IPS-18c (cell line): Measurements from ENCODE around the gene DUS3L.
"Not testable (repeated sequence)": the region's sequence is repeated elsewhere in the genome, so short reads cannot be mapped to it uniquely, and the experiment has no call there.

Experiments
- H3K4me3 ChIP-seq: 2 replicates; pipeline ENCODE4 v1.7.0; 2013; ENCODE audit warnings: low read depth, mild to moderate bottlenecking, low read length, moderate library complexity; ENCODE audit not compliant: insufficient read depth
- H3K9me3 ChIP-seq: one replicate; pipeline ENCODE4 v1.6.1; 2013; ENCODE audit warnings: mild to moderate bottlenecking, low read length, moderate library complexity; ENCODE audit not compliant: control insufficient read depth, insufficient read depth

The DUS3L gene

DNA sequence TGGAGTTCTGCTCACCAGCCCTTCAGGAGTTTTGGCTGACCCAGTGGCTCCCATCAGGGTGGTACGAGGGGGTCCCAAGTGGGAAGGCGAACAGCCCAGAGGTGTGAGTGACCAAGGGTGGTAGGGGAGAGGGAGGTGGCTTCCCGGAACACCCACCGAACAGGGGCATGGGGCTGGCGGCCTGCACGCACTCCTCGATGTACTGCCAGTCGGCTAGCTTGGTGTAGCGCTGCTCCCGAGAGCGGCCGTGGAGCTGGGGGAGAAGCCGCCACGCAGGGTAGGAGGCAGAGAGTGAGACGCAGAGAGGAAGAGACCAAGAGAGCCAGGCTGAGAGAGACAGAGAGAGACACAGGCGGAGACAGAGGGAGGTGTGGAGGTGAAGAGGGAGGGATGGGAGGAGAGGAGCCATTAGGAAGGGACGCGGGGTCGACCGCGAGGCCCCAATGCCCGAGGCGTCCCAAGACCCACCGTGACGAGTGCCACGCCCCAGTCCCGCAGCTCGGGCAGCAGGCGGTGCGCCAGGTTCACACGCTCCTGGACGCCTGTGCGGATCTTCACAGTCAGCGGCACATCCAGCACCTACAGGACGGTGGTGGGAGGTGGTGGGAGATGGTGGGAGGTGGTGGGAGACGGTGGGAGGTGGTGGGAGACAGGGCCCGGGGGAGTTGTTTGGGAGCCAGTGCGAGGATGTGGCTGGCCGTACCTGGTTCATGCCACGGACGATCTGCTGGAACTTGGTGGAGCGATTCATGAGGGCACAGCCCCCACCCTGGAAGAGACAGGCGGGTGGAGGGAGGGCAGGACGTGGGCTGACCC, 4.2 kb downstream of the DUS3L start:
- Histone ChIP-seq H3K4me3 (no peak overlapping the region), H3K9me3 (no peaks in the 10 kb centered on the region)

- Histone ChIP-seq H3K4me3 (no peak overlapping the region; the same call in 1 of the 2 replicates), H3K9me3 (no peaks in the 10 kb centered on the region)
These were observed 5.5 kb downstream of the DUS3L start for GRCh38 chr19:5785423-5785822.

DNA sequence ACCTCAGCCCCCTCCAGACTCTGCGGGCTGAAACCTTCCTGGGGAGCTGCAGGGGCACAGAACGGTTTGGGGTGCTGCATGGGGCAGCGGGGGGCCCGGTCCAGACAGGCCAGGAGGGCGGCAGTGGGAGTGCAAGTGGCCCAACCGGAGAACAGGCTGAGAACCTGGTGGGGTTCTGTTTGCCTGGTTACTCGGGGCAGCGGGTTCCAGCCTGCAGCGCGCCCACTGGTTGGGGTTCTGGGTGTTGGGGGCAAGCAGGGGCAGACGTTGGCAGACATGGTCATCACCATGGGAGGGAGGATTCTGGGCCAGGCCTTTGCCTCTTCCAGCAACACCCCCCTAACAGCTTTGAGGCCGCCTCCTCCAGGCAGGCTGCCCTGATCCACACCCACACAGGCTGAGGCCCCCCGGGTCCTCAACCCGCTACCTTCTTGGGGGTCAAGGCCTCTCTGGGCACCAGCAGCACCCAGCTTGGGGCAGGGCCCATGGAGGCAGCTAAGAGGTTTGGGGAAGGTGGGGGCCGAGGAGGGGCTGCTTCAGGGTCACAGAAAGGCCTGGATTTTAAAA, 6.3 kb downstream of the DUS3L start, which contains the start of gene PRR22:
Gene PRR22, minus strand, starts transcription at position 166 of the 567 bp plus-strand sequence. Its CDS starts 86 bp downstream, at position 80.
- H3K9me3 ChIP-seq, result peaks cover 2% of the 10 kb centered on the region
- no peak within 1 kb of the TSS; the same call in 1 of the 2 replicates for H3K4me3 ChIP-seq

DNA sequence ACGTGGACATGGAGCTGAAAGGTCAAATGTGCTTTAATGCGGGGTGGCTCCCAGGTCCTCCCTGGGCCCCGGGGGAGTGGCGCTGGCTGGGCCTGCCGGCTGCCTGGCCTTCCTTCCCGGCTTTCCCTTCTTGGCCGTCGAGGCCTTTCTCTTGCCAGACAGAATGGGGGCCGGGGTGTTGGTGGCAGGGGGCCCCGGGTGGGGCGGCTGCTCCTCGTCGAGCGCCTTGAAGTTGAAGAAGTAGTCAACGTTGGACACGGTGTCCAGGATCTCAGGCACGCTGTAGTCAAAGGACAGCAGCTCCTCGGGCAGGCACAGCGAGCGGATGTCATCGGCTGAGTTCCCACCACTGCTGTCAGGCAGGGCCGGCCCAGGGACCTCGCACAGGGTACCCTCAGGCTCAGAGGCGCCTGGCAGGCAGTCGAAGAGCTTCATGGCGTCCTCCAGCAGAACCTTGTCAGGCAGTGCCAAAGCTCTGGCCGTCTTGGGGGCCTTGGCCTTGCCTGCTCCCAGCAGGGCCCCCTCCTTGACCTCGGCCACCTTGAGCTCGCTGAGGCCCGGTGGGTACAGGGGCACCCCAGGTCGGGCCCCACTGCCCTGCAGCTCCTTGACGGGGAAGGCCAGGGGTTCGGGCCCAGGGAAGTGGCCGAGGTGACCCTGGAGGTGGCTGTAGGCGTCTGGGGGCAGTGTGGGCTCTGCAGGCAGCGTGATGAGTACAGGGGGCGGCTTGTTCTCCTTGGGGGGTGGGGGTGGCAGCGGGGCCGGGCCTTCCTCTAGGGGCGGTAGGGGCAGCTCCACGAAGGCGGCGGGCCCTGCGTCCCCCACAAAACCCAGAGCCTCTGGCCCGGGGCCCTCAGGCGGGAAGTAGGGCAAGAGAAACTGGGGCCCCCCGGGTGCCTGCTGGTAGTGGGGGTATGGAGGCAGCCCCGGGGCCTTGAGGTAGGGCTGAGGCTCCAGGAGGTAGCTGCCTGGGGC, 7.7 kb downstream of the DUS3L start:
- Histone ChIP-seq H3K9me3 (peaks cover 2% of the 10 kb centered on the region), H3K4me3 (no peak overlapping the region)

DNA sequence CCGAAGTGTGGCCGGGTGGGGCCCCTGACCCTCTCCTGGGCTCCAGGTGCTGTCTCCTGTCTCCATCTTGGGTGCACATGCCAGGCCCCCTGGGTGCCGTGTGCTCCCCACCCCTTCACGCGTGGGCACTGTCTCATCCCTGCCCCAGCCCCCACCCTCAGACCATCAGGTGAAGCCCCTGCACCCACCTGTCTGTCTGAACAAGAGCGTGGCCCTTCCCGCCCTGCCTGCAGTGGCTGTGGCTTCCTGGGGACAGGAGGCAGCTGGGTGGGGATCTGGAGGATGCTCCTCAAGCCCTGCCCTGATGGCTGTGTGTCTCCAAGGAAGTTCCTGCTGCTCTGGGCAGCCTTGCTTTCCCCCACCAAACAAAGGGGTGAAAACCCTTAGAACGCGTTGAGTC, 8.6 kb downstream of the DUS3L start:
- peaks cover 2% of the 10 kb centered on the region for H3K9me3 ChIP-seq
- H3K4me3 ChIP-seq, result no peak overlapping the region

- H3K9me3 ChIP-seq, H3K4me3 ChIP-seq: not testable (repeated sequence)
These were observed 10.0 kb downstream of the DUS3L start for GRCh38 chr19:5780916-5781315.

DNA sequence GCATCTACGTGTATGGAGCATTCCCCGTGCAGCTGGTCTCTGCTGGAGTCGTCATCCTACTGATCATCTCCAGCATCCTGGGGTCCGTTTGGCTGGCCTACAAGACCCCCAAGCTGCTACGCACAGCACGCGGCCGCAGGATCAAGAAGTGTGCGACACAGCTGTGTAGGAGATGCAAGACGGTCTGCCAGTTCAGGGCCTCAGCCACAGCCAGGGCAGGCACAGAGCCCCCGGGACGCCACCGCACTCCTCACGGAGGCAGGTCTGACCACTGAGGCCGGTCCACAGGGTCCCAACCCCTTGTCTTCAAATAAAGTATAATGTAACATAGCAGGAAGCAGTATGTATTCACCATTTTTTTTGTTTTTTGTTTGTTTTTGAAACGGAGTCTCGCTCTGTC, 12.6 kb downstream of the DUS3L start:
- Histone ChIP-seq H3K9me3 (peaks cover 2% of the 10 kb centered on the region), H3K4me3 (no peak overlapping the region)

- H3K9me3 ChIP-seq, result peaks cover 2% of the 10 kb centered on the region
- H3K4me3 ChIP-seq, result no peak overlapping the region
These were observed 15.2 kb downstream of the DUS3L start for GRCh38 chr19:5775668-5776309.

DNA sequence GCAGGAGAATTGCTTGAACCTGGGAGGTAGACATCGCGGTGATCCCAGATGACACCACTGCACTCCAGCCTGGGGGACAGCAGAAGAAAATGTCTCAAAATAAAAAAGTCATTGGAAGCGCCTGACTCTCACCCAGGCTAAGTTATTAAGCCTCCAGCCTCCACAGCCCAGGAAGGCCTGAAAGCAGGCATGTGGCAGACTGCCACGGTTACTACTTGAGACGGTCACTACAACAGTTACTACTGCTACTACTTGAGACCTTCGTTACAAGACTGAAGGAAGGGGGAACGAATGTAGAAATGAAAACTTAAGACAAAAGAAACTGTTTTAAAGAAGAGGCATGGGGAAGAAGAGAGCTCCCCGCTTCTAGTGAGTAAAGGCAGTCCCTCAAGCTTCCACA, 16.0 kb downstream of the DUS3L start:
- Histone ChIP-seq H3K9me3 (no peaks in the 10 kb centered on the region), H3K4me3 (no peak overlapping the region)

- Histone ChIP-seq H3K4me3 (no peak overlapping the region), H3K9me3 (no peaks in the 10 kb centered on the region)
These were observed 17.7 kb downstream of the DUS3L start for GRCh38 chr19:5773276-5773675.

GRCh38 chr19:5772416-5772815, 18.5 kb downstream of the DUS3L start:
- Histone ChIP-seq H3K9me3 (no peaks in the 10 kb centered on the region), H3K4me3 (no peak overlapping the region)

- H3K4me3 ChIP-seq, result no peak overlapping the region
- peaks cover 3% of the 10 kb centered on the region for H3K9me3 ChIP-seq
These were observed 23.0 kb downstream of the DUS3L start for GRCh38 chr19:5767949-5768348.

- no peak overlapping the region for H3K4me3 ChIP-seq
- peaks cover 3% of the 10 kb centered on the region for H3K9me3 ChIP-seq
These were observed 25.7 kb downstream of the DUS3L start for GRCh38 chr19:5765220-5765619.

- Histone ChIP-seq H3K4me3 (no peak overlapping the region), H3K9me3 (peaks cover 3% of the 10 kb centered on the region)
These were observed 28.2 kb downstream of the DUS3L start for GRCh38 chr19:5762608-5763217.

- no peaks in the 10 kb centered on the region for H3K9me3 ChIP-seq
- no peak overlapping the region for H3K4me3 ChIP-seq
These were observed 37.2 kb downstream of the DUS3L start for GRCh38 chr19:5753743-5754142.

DNA sequence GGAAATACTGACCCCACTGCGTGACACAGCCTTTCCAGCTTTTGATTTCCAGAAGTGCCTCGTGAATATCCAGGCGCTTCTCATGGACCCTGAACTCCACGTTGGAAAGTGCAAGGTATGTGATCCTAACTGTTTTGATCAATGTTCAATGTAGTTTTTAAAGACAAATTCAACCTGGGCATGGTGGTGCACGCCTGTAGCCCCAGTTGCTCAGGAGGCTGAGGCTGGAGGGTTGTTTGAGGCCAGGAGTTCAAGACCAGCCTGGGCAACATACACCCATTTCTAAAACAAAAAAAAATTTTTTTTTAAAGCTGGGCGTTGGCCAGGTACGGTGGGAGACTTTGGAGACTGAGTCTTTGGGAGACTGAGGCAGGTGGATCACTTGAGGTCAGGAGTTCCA, 39.3 kb downstream of the DUS3L start:
- H3K4me3 ChIP-seq, result no peak overlapping the region

DNA sequence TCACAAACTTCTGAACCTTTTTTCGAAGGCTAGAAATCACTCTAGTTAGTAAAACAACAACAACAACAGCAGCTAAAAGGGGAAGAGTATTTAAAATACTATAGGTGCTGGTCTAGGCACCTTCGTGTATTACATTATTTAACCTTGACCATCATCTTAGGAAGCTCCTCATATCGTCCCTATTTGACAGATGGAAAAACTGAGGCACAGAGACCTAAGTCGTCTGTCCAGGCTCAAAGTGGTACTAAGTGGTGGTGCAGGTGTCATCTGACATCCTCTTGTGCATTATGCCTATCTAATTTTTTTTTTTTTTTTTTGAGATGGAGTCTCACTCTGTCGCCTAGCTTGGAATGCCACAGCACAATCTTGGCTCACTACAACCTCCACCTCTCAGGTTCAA, 41.5 kb downstream of the DUS3L start:
- Histone ChIP-seq H3K4me3 (no peak overlapping the region), H3K9me3 (no peaks in the 10 kb centered on the region)

More for the DNA sequence above, 39.3 kb downstream of the DUS3L start:
- no peaks in the 10 kb centered on the region for H3K9me3 ChIP-seq
